Small intestine (tissue), 7 donors: ENCODE data around the gene SPNS2. TPM values are rescaled to one million over a fixed set of nuclear protein-coding genes. Genes with fewer than 3 reads are reported as not detected.

Experiments
- DNase-seq, 2 donors: peaks; one replicate each; pipeline versions ENCODE4 v3.0.0 to v3.0.0-alpha.2; 2013
- FAIRE-seq: peaks from 2 replicates; lab custom pipeline; 2012; peaks lifted over from hg19 to GRCh38; lab: Jason Lieb, UNC
- H3K27ac ChIP-seq, 3 donors: one replicate each; pipeline ENCODE4 v1.5.1; 2013; ENCODE audit warnings: low read length in 2 of 3, mild to moderate bottlenecking in 2 of 3, control low read depth in 1 of 3, inconsistent platforms in 1 of 3, low read depth in 1 of 3, moderate library complexity in 1 of 3
- H3K27me3 ChIP-seq, 3 donors: one replicate each; pipeline ENCODE4 v1.6.1; 2013; ENCODE audit warnings: low read length in 3 of 3, inconsistent platforms in 1 of 3; ENCODE audit not compliant: control insufficient read depth in 3 of 3, insufficient read depth in 3 of 3
- H3K36me3 ChIP-seq, 3 donors: one replicate each; pipeline ENCODE4 v1.6.1; 2013; ENCODE audit warnings: low read length in 3 of 3, inconsistent platforms in 1 of 3, low read depth in 1 of 3, mild to moderate bottlenecking in 1 of 3, moderate library complexity in 1 of 3; ENCODE audit not compliant: control insufficient read depth in 3 of 3, insufficient read depth in 2 of 3
- H3K4me1 ChIP-seq, 3 donors: one replicate each; pipeline ENCODE4 v1.6.1; 2013; ENCODE audit warnings: low read length in 2 of 3, inconsistent platforms in 1 of 3, low read depth in 1 of 3, mild to moderate bottlenecking in 1 of 3, moderate library complexity in 1 of 3; ENCODE audit not compliant: control insufficient read depth in 3 of 3, insufficient read depth in 2 of 3
- H3K4me3 ChIP-seq, 3 donors: one replicate each; pipeline ENCODE4 v1.5.1; 2013; ENCODE audit warnings: low read length in 3 of 3, control low read depth in 1 of 3, inconsistent platforms in 1 of 3, low read depth in 1 of 3, mild to moderate bottlenecking in 1 of 3, moderate library complexity in 1 of 3
- H3K9me3 ChIP-seq, 2 donors: one replicate each; pipeline ENCODE4 v1.6.1; 2013; ENCODE audit warnings: low read depth in 1 of 2, low read length in 1 of 2; ENCODE audit not compliant: control insufficient read depth in 2 of 2, insufficient read depth in 1 of 2
- WGBS, 3 donors: extraction: QIAGEN DNeasy Blood & Tissue Kit; methylation state at CpG; one replicate each; pipeline ENCODE4 v1.1.7; 2013; 5-methylcytosine and 5-hydroxymethylcytosine counted together
- polyA plus RNA-seq, 4 donors: library from polyadenylated mRNA; stranded (reverse) in 3 of 4; unstranded in 1 of 4; fragments of 200-250 nt in 3 of 4; fragments of 120-200 nt in 1 of 4; gene quantifications; one replicate each; pipeline versions ENCODE4 v1.2.1 to v1.2.3, GENCODE V29; 2013
- donor health status: healthy with polysubstance abuse.
- donor health status: control.
- donor health status: control.
- donor health status: Bipolar disorder and iron deficiency.
- donor health status: healthy.

The SPNS2 gene
- polyA plus RNA-seq, 4 donors = 6.3 to 37.3 (median 22.3) TPM

DNA sequence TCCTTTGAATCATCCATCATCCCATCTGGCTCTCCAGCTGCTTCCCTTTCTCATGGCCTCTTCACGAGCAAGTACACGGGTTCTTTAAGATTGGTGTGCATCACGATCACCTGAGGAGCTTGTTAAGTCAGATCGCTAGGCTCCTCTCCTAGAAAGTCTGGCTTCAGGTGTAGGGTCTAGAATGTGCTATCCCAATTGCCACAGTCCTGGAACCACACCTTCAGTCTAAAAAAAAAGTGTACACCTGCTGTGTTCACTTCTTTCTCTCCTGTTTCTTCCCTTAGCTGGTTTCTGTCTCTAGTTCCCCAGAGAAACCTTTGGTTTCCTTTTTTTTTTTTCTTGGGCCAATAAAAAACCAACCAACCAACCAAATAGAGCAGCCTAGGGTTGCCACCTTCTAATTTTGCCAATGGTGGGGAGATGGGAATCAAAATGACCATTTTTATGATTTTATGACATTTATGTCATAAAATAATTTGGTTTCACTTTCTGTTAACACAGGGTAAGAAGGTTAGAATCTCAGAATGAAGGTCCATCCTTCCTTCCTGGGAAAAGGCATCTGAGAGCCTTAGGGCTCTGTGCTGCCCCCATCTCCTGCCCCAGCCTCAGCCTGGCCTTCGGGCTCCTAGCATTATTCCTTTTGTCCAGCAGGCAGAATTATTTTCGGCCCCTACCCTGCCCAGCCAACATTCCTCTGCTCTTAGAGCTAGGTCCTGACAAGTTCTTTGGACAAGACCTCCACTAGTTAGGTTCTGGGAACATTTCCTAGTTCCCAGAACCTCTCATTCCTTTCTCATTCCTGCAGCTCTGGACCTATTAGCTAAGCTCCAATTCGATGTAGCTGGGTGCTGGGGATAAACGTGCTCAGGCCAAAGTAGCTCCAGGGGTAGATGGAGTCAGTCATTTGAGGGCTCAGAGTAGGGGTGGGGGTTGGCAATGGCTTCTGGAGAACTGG, 63.6 kb downstream of the SPNS2 start:
- H3K4me3 ChIP-seq = no peak overlapping the region
- H3K27me3 ChIP-seq = no peaks in the 10 kb centered on the region
- no peaks in the 10 kb centered on the region for H3K9me3 ChIP-seq
- H3K4me1 ChIP-seq = peaks cover 5 to 44% (median 5%) of the 10 kb centered on the region in 3 donors
- peak; percentile 76 to 85 for DNase-seq
- H3K27ac ChIP-seq = peak overlapping the region; percentile 67 to 87 (median 79)
- no peaks in the 10 kb centered on the region for H3K36me3 ChIP-seq
- WGBS, 3 donors = 23 to 52% (median 36%) methylated on average over 8 of the region's 8 CpGs
- FAIRE-seq = peak; percentile 65

DNA sequence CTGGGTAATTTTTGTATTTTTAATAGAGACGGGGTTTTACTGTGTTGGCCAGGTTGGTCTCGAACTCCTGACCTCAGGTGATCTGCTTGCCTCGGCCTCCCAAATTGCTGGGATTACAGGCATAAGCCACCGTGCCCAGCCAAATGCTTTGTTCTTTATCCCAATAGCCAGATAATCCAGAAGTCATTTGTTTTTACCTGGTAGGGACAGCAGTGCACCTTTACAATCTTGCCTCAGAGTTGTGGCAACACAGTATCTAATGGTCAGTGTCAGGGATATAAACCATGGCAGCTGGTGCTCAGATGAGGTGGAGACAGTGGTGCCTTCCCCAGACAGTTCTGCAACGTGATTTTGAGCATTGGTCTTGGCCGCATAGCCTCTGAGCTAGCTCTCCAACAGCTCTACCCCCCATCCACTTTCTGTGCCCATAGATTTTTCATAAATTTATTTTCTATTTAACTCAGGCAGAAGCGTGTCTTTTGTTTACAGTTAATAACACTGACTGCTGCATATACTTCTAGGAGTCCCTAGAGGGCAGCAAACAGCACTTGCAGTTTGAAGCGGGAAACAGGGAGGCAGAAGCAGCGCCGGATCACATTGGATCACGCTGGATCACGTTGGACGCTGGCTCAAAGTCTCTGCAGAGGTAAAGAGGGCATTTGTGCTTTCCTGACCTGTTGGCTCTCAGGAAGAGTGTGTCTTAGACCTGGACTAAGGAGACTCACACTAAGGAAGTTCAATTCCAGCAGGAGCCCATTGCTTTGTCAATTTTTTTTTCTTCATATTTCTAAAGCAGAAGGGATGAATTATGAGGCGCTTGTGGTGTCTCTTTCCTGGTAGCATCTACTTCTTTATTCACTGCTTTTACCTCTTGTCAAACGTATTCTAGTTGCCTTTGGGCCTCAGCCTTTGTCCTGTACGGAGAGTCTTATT, 66.8 kb downstream of the SPNS2 start:
- FAIRE-seq (no peak), DNase-seq (peak; percentile 91 to 95)
- Histone ChIP-seq H3K27ac (peak overlapping the region in 2 of 3 donors; percentile 46 to 56), H3K27me3 (no peaks in the 10 kb centered on the region), H3K9me3 (no peaks in the 10 kb centered on the region), H3K4me3 (no peak overlapping the region), H3K36me3 (no peaks in the 10 kb centered on the region), H3K4me1 (peaks cover 3 to 28% (median 5%) of the 10 kb centered on the region in 3 donors)
- 23 to 31% (median 25%) methylated on average over 16 of the region's 16 CpGs for WGBS, 3 donors

DNA sequence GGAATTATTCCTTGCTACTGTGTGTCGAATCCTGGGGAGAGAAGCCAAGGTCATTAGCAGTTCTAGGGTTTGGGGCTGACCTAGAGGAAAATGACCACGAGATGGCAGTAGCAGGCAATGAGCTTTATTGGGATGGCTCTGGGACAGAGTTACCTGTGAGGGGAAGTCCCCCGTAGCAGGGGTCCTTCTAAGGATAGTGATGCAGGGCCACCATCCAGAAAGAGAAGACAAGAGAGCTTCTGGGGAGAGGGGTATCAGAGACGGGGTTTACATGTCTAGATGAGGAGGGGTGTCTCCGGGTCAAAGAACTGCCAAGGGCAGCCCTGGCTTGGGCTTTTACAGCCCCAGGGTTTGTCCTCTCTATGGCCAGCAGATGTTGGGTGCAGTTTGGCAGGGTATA, 68.1 kb downstream of the SPNS2 start:
- no peaks in the 10 kb centered on the region for H3K36me3 ChIP-seq
- FAIRE-seq (no peak), DNase-seq (peak; percentile 77 to 82)
- peaks cover 0 to 16% (median 2%) of the 10 kb centered on the region in 3 donors for H3K4me1 ChIP-seq
- H3K27me3 ChIP-seq = no peaks in the 10 kb centered on the region
- 13 to 24% (median 20%) methylated on average over 5 of the region's 5 CpGs for WGBS, 3 donors
- H3K27ac ChIP-seq = no peak overlapping the region
- H3K9me3 ChIP-seq = no peaks in the 10 kb centered on the region
- no peak overlapping the region for H3K4me3 ChIP-seq

DNA sequence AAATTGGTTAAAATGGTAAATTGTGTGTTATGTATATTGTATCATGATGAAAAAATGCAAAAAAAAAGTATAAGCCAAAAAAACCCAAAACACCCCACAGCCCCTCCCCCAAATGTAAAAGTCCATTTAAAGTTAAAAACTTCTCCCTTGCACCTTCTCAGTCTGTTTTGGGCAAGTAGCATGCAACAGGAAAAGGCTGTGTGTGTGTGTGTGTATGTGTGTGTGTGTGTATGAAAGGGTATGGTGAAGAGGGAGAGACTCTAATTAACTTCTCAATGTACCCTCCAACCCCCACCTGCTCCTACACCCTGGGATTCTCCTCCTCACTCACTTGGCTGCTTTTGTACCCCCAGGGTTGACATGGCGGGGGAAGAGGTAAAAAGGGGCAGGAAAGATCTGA, 70.9 kb downstream of the SPNS2 start:
- no peak for FAIRE-seq
- Histone ChIP-seq H3K4me3 (no peak overlapping the region), H3K4me1 (peaks cover 0 to 7% (median 0%) of the 10 kb centered on the region in 3 donors), H3K36me3 (no peaks in the 10 kb centered on the region), H3K27me3 (no peaks in the 10 kb centered on the region), H3K27ac (no peak overlapping the region), H3K9me3 (no peaks in the 10 kb centered on the region)
- DNase-seq = no peak
- WGBS, 3 donors = 96 to 100% (median 100%) methylated on average over 1 of the region's 1 CpG

DNA sequence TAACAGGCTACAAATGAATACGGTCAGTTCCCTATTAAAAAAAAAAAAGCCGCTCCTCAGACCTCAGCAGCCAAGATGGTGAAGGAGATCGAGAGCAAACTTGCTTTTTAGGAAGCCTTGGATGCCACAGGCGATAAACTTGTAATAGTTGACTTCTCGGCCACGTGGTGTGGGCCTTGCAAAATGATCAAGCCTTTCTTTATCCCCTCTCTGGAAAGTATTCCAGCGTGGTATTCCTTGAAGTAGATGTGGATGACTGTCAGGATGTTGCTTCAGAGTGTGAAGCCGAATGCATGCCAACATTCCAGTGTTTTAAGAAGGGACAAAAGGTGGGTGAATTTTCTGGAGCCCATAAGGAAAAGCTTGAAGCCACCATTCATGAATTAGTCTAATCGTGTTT, 73.5 kb downstream of the SPNS2 start:
- 76 to 78% (median 78%) methylated on average over 9 of the region's 9 CpGs for WGBS, 3 donors
- peaks cover 0 to 11% (median 0%) of the 10 kb centered on the region in 3 donors for H3K4me1 ChIP-seq
- H3K4me3 ChIP-seq = no peak overlapping the region
- H3K27ac ChIP-seq = no peak overlapping the region
- H3K9me3 ChIP-seq = no peaks in the 10 kb centered on the region
- FAIRE-seq (no peak), DNase-seq (no peak)
- no peaks in the 10 kb centered on the region for H3K36me3 ChIP-seq
- no peaks in the 10 kb centered on the region for H3K27me3 ChIP-seq

DNA sequence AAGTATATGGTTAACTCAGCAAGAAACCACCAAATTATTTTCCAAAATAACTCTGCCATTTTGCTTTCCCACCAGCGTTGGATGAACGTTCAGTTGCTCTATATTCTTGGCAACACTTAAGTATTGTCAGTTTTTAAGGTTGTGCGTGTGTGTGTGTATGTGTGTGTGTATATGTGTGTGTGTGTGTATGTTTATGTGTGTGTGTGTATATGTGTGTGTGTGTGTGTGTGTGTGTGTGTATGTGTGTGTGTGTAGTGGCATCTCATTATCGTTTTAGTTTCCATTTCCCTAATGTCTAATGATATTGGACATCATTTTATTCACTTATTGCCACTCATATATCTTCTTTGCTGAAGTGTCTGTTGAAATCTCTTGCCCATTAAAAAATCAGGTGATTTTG, 74.4 kb downstream of the SPNS2 start:
- FAIRE-seq = no peak
- H3K27ac ChIP-seq = no peak overlapping the region
- WGBS, 3 donors = 69 to 82% (median 80%) methylated on average over 4 of the region's 4 CpGs

DNA sequence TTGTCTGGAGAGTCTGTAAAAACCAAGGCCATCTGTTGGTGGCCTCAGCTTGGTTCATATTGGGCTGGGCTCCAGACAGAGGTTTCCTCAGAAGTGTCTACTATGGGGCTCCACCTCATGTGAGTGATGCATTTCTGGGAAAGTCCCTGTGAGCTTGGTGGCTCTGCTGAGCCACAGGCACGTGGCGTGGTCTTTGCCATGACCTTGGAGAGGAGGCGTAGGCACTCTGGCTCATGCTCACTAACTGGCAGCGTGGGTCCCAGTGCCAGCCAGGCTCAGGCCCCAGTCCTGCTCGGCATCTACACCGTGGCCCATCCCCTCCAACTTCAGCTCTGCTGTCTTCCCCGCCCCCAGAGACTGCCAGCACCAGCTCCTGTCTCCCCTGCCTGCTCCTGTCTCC, 75.0 kb downstream of the SPNS2 start:
- no peaks in the 10 kb centered on the region for H3K27me3 ChIP-seq
- H3K9me3 ChIP-seq = no peaks in the 10 kb centered on the region
- FAIRE-seq (no peak), DNase-seq (no peak)
- WGBS, 3 donors = 45 to 64% (median 52%) methylated on average over 7 of the region's 7 CpGs
- no peaks in the 10 kb centered on the region for H3K36me3 ChIP-seq
- no peak overlapping the region for H3K4me3 ChIP-seq
- H3K4me1 ChIP-seq = peaks cover 0 to 17% (median 0%) of the 10 kb centered on the region in 3 donors
- no peak overlapping the region for H3K27ac ChIP-seq

More for the DNA sequence above, 74.4 kb downstream of the SPNS2 start:
- Histone ChIP-seq H3K27me3 (no peaks in the 10 kb centered on the region), H3K4me1 (peaks cover 0 to 17% (median 0%) of the 10 kb centered on the region in 3 donors), H3K9me3 (no peaks in the 10 kb centered on the region), H3K36me3 (no peaks in the 10 kb centered on the region), H3K4me3 (no peak overlapping the region)
- no peak for DNase-seq

DNA sequence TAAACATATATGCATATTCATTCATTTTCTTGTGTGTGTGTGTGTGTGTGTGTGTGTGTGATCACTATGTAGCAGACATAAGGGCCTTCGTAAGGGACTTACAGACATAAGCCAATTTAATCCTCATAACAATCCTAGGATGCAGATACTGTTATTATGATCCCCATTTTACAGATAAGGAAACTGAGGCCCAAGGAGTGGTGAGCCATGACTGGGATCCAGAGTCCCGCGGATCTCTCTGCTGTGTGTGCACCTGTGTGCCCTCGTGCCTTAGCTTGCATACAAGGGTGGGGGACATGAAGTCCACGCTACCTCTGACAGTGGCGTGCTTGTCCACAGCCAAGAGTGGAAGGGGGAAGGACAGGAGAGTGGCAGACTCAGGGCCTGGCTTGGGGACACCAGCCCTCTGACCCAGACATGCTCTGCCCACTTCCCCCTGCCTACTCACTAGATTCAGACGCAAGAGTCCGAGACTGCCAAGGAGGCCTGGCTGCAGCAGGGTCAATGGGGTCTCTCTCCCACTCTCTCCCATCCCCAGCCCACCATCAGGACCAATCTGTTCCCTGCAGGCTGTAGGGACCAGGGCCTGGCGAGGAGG, 75.9 kb downstream of the SPNS2 start:
- FAIRE-seq = no peak
- no peak overlapping the region for H3K4me3 ChIP-seq
- H3K27me3 ChIP-seq = no peaks in the 10 kb centered on the region
- no peak for DNase-seq
- no peaks in the 10 kb centered on the region for H3K9me3 ChIP-seq
- no peak overlapping the region for H3K27ac ChIP-seq
- H3K36me3 ChIP-seq = no peaks in the 10 kb centered on the region
- peaks cover 0 to 17% (median 0%) of the 10 kb centered on the region in 3 donors for H3K4me1 ChIP-seq
- WGBS, 3 donors = 93 to 95% (median 94%) methylated on average over 9 of the region's 9 CpGs
